Natural killer cell treated with Interleukin-12 subunit alpha and Interleukin-12 subunit beta and Interleukin-15 and Interleukin-18, amount 100 ng/mL, for 72 hours (primary cell): Measurements from ENCODE around the gene FNDC3B. TPM values are rescaled to one million over a fixed set of nuclear protein-coding genes. Genes with fewer than 3 reads are reported as not detected.

Experiments used
- ATAC-seq, 2 donors: fragments of 150-1000 bp; cut with Tn5 transposase in 1 of 2; sonication (Bioruptor Pico), chemical (Tn5 transposase) in 1 of 2; 2 replicates each; pipeline ENCODE4 v1.10.0; 2021
- DNase-seq: peaks from one replicate; pipeline ENCODE4 v3.0.0; 2022; ENCODE audit warnings: low spot score
- H3K27ac Mint-ChIP-seq, 2 donors: 1 replicate in 1 of 2; 2 replicates in 1 of 2; pipeline ENCODE4 v1.8.0; 2022; ENCODE audit warnings: mixed read lengths in 2 of 2, mild to moderate bottlenecking in 1 of 2, moderate library complexity in 1 of 2
- H3K27me3 Mint-ChIP-seq, 2 donors: 1 replicate in 1 of 2; 2 replicates in 1 of 2; pipeline ENCODE4 v1.8.0; 2022; ENCODE audit warnings: mixed read lengths in 2 of 2
- H3K36me3 Mint-ChIP-seq: one replicate; pipeline ENCODE4 v1.8.0; 2022; ENCODE audit warnings: mixed read lengths
- H3K4me1 Mint-ChIP-seq, 2 donors: 1 replicate in 1 of 2; 2 replicates in 1 of 2; pipeline ENCODE4 v1.8.0; 2022; ENCODE audit warnings: low read depth in 2 of 2, mixed read lengths in 2 of 2, mild to moderate bottlenecking in 1 of 2
- H3K4me3 Mint-ChIP-seq: one replicate; pipeline ENCODE4 v1.8.0; 2022; ENCODE audit warnings: mixed read lengths
- H3K9me3 Mint-ChIP-seq: 2 replicates; pipeline ENCODE4 v1.8.0; 2022; ENCODE audit warnings: mixed read lengths
- total RNA-seq, 2 donors: library from RNA; stranded (reverse); gene quantifications; one replicate each; pipeline ENCODE4 v1.2.3, GENCODE V29; 2022

Gene FNDC3B
- total RNA-seq, 2 donors from 2014 or later: 149 to 217 TPM

DNA sequence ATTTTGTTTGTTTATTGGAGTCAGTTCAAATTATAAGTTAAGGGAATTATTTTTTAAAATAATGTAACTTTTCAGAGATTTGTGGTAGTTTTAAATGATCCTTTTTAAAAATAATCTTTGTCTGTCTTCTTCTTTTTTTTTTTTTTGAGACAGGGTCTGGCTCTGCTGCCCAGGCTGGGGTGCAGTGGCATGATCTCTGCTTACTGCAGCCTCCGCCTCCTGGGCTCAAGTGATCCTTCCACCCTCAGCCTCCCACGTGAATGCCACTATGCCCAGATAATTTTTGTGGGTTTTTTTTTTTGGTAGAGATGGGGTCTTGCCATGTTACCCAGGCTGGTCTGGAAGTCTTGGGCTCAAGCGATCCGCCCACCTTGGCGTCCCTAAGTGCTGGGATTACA is 12.6 kb downstream of the FNDC3B start:
- no peaks in the 10 kb centered on the region for H3K27me3 Mint-ChIP-seq
- no peak for ATAC-seq
- peaks cover 49 to 57% of the 10 kb centered on the region in 2 donors for H3K4me1 Mint-ChIP-seq
- H3K9me3 Mint-ChIP-seq: no peaks in the 10 kb centered on the region
- DNase-seq: no peak
- H3K36me3 Mint-ChIP-seq: peaks cover 36% of the 10 kb centered on the region
- peak overlapping the region in 1 of 2 donors; percentile 32 for H3K27ac Mint-ChIP-seq
- no peak overlapping the region for H3K4me3 Mint-ChIP-seq

DNA sequence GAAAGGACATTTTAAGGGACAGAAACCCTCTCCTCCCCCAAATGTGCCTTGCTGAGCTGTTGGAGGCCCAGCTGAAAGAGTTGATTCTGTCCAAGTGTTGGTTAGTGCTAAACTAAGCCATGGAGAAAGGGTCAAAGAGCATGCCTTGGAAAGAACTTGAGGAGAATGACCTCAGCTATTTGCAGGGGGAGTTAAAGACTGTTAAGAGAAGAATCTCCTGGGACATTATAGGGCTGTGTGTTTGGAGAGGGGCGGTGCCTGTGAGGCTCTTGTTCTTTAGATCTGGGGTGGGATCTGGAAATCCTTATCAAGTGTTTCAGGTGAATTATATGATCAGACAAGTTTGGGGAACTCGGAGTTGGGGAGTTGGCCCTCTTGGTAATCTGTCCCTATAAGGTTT is 13.0 kb downstream of the FNDC3B start:
- no peaks in the 10 kb centered on the region for H3K9me3 Mint-ChIP-seq
- ATAC-seq (no peak), DNase-seq (no peak)
- no peaks in the 10 kb centered on the region for H3K27me3 Mint-ChIP-seq
- peaks cover 53 to 60% of the 10 kb centered on the region in 2 donors for H3K4me1 Mint-ChIP-seq
- peak overlapping the region in 1 of 2 donors; percentile 32 for H3K27ac Mint-ChIP-seq
- peaks cover 36% of the 10 kb centered on the region for H3K36me3 Mint-ChIP-seq
- no peak overlapping the region for H3K4me3 Mint-ChIP-seq

DNA sequence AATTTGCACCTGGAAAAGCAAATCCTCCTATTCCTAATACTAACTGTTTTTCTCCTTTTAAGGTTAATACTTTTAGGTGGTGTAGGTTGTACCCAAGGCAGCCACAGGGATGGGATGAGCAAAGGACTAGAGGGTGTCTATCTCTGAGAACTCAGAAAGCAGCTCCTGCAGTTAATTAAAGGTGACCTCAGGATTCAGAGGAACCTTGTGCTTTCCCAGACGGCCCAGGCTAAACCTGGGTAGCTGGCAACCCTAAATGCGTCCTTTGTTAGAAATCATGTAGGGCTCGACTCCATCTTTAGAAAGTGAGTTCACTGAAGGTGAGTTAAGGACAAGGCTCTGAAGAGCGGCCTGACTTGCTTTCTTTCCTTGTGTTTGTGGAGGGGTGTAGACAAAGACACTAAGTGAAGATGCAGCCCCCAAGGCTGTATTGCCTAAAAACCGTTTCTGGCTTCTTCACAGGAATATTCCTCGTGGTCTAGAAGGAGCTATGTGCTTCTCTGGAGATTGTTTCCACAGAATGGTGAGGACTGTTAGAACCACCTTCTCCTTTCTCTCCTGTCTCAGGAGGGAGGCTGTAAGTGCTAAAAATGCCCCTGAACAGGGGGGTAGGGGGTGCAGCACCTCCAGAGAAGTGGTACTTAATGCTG is 14.9 kb downstream of the FNDC3B start:
- ATAC-seq (no peak), DNase-seq (no peak)
- peaks cover 52 to 57% of the 10 kb centered on the region in 2 donors for H3K4me1 Mint-ChIP-seq
- H3K36me3 Mint-ChIP-seq: peaks cover 27% of the 10 kb centered on the region
- H3K27ac Mint-ChIP-seq: peak overlapping the region; percentile 67 to 86
- H3K27me3 Mint-ChIP-seq: no peaks in the 10 kb centered on the region
- no peaks in the 10 kb centered on the region for H3K9me3 Mint-ChIP-seq
- no peak overlapping the region for H3K4me3 Mint-ChIP-seq

GRCh38 chr3:172056416-172056815 is 17.0 kb downstream of the FNDC3B start:
- no peaks in the 10 kb centered on the region for H3K27me3 Mint-ChIP-seq
- no peak for ATAC-seq
- H3K4me3 Mint-ChIP-seq: peak overlapping the region; percentile 30
- H3K27ac Mint-ChIP-seq: peak overlapping the region; percentile 67 to 86
- no peak for DNase-seq
- H3K9me3 Mint-ChIP-seq: no peaks in the 10 kb centered on the region
- peaks cover 53 to 64% of the 10 kb centered on the region in 2 donors for H3K4me1 Mint-ChIP-seq
- H3K36me3 Mint-ChIP-seq: peaks cover 21% of the 10 kb centered on the region

DNA sequence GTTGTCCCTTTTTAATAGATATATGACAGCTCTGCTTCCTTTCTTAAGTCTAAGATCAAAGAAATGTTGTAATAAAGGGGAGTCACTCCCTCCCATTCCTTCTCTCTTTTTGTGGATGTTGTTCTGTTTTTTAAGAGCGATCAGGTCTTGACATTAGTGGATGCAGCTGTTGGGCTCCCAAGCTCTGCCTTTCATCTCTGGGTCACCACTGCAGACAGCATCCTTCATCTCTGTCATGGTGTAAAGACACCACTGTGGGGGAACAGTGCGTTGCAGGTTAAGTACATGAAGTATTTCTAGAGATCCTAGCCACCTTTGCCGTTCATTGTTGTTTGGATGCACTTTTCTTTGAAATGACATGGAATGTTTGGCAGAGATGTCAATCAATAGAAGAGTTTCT is 17.7 kb downstream of the FNDC3B start:
- Mint-ChIP-seq H3K4me3 (peak overlapping the region; percentile 2), H3K36me3 (peaks cover 21% of the 10 kb centered on the region), H3K27ac (peak overlapping the region; percentile 67 to 86), H3K9me3 (no peaks in the 10 kb centered on the region), H3K27me3 (no peaks in the 10 kb centered on the region), H3K4me1 (peaks cover 58 to 70% of the 10 kb centered on the region in 2 donors)
- DNase-seq (no peak), ATAC-seq (no peak)

DNA sequence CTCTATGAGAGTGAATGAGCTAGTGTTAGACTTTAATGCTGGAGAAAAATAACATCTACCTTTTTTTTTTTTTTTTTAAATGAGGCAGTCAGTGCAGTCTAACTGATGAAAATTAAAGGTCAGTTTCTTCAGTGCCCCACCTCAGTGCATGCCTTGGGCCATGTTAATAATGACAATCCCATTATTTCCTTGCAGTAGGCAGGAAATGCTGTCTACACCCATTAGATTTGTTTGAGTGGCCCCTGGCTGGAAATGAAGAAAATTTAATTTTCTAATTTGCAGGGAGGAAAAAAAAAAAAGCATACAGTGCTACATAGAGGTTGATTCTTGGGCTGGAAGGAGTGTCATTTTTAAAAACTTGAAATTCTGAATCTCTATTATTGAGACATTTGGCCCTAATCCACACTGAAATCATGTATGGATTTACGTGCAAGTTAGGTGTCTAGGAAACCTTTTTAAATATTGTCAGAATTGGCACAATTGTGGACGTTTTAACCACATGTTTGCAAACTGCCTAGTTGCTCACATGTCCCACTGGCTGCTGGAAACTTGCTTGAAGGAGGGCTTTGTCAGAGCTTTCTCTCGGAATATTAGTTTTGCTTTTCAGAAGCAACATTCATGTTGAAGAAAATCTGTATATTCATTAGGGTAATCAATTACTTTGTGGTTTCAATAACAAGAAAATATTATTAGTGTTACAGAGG is 18.4 kb downstream of the FNDC3B start:
- Mint-ChIP-seq H3K27ac (peak overlapping the region; percentile 67 to 86), H3K36me3 (peaks cover 14% of the 10 kb centered on the region), H3K27me3 (no peaks in the 10 kb centered on the region), H3K9me3 (no peaks in the 10 kb centered on the region), H3K4me3 (no peak overlapping the region), H3K4me1 (peaks cover 59 to 70% of the 10 kb centered on the region in 2 donors)
- no peak for DNase-seq
- no peak for ATAC-seq

DNA sequence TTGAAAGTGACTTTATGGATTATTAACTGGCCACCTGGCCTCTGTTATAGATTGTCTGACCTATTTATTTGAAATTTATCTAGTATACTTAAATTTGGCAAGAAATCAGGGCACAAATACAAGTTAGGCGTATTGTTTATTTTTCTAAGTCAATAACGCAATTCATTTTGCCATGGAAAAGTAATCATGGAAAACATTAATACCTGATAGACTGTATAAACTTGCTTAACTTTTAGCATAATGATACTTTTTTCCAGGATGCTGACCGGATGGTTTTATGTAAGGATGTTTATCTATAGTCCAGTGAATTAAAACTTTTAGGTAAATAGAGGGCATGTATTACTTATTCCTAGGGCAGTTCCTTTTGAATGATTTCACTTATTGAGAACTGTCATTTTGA is 20.2 kb downstream of the FNDC3B start:
- Mint-ChIP-seq H3K4me1 (peaks cover 65 to 76% of the 10 kb centered on the region in 2 donors), H3K4me3 (no peak overlapping the region), H3K27me3 (no peaks in the 10 kb centered on the region), H3K27ac (peak overlapping the region; percentile 43 to 78), H3K36me3 (peaks cover 21% of the 10 kb centered on the region), H3K9me3 (no peaks in the 10 kb centered on the region)
- ATAC-seq: no peak
- no peak for DNase-seq

DNA sequence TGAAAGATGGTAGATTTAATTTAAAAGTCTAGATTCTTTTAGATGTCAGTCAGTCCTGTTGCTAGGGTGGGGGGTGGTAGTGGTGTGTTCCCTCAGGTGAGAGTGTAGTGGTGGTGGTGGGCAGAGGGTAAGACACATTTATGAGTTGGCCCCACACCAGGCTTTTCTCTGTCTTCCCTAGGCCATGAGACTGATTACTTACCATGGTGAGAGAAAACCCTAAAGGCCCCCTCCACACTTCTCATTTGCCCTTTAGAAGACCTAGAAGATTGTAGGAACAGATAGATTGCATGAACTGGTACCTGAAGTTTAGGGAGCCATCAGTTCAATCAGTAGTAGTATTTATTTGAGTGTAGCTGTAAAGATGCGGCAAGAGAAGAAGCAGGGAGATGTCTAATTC is 20.9 kb downstream of the FNDC3B start:
- Mint-ChIP-seq H3K4me3 (no peak overlapping the region), H3K36me3 (peaks cover 20% of the 10 kb centered on the region), H3K27me3 (no peaks in the 10 kb centered on the region), H3K27ac (peak overlapping the region; percentile 43 to 78), H3K4me1 (peaks cover 67 to 76% of the 10 kb centered on the region in 2 donors), H3K9me3 (no peaks in the 10 kb centered on the region)
- ATAC-seq (no peak), DNase-seq (no peak)

GRCh38 chr3:172061724-172062184 is 22.4 kb downstream of the FNDC3B start:
- Mint-ChIP-seq H3K36me3 (peaks cover 9% of the 10 kb centered on the region), H3K4me3 (peak overlapping the region; percentile 75)
- peak; percentile 89 to 90 for ATAC-seq

GRCh38 chr3:172062761-172063160 is 23.4 kb downstream of the FNDC3B start:
- peaks cover 67 to 78% of the 10 kb centered on the region in 2 donors for H3K4me1 Mint-ChIP-seq
- DNase-seq (no peak), ATAC-seq (no peak)
- H3K36me3 Mint-ChIP-seq: peaks cover 7% of the 10 kb centered on the region
- no peaks in the 10 kb centered on the region for H3K27me3 Mint-ChIP-seq
- H3K4me3 Mint-ChIP-seq: peak overlapping the region; percentile 75
- H3K9me3 Mint-ChIP-seq: no peaks in the 10 kb centered on the region
- peak overlapping the region; percentile 78 to 84 for H3K27ac Mint-ChIP-seq

More at GRCh38 chr3:172061724-172062184, 22.4 kb downstream of the FNDC3B start:
- Mint-ChIP-seq H3K4me1 (peaks cover 68 to 76% of the 10 kb centered on the region in 2 donors), H3K27me3 (no peaks in the 10 kb centered on the region), H3K9me3 (no peaks in the 10 kb centered on the region), H3K27ac (peak overlapping the region; percentile 78 to 84)
- DNase-seq: no peak

- H3K4me1 Mint-ChIP-seq: peaks cover 67 to 78% of the 10 kb centered on the region in 2 donors
- H3K4me3 Mint-ChIP-seq: peak overlapping the region; percentile 75
- no peaks in the 10 kb centered on the region for H3K27me3 Mint-ChIP-seq
- ATAC-seq: no peak
- H3K9me3 Mint-ChIP-seq: no peaks in the 10 kb centered on the region
- peak overlapping the region; percentile 78 to 84 for H3K27ac Mint-ChIP-seq
- peaks cover 7% of the 10 kb centered on the region for H3K36me3 Mint-ChIP-seq
- DNase-seq: no peak
Measured at GRCh38 chr3:172063456-172064432, 24.4 kb downstream of the FNDC3B start.

DNA sequence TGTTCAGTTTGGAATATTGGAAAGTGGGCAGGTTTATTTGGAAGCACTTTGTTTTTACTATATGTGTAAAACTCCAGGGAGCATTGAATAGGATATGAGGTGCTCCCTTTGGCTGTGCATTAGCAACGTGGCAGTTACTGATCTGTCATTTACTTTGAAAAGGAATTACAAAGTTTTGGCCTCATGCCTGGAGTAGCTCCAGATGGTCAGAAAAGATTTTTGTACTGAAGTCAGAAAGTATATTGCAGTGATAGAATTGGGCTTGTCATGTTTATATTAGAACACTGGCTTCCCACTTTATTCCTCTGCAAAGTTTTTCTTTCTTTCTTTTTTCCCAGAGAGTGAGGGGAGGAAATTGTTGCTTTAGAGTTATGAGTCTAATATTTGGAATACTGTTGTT is 26.1 kb downstream of the FNDC3B start:
- H3K27ac Mint-ChIP-seq: no peak overlapping the region
- H3K4me1 Mint-ChIP-seq: peaks cover 67 to 83% of the 10 kb centered on the region in 2 donors
- DNase-seq (no peak), ATAC-seq (no peak)
- peaks cover 7% of the 10 kb centered on the region for H3K36me3 Mint-ChIP-seq
- peak overlapping the region; percentile 4 for H3K4me3 Mint-ChIP-seq
- H3K9me3 Mint-ChIP-seq: no peaks in the 10 kb centered on the region
- no peaks in the 10 kb centered on the region for H3K27me3 Mint-ChIP-seq

DNA sequence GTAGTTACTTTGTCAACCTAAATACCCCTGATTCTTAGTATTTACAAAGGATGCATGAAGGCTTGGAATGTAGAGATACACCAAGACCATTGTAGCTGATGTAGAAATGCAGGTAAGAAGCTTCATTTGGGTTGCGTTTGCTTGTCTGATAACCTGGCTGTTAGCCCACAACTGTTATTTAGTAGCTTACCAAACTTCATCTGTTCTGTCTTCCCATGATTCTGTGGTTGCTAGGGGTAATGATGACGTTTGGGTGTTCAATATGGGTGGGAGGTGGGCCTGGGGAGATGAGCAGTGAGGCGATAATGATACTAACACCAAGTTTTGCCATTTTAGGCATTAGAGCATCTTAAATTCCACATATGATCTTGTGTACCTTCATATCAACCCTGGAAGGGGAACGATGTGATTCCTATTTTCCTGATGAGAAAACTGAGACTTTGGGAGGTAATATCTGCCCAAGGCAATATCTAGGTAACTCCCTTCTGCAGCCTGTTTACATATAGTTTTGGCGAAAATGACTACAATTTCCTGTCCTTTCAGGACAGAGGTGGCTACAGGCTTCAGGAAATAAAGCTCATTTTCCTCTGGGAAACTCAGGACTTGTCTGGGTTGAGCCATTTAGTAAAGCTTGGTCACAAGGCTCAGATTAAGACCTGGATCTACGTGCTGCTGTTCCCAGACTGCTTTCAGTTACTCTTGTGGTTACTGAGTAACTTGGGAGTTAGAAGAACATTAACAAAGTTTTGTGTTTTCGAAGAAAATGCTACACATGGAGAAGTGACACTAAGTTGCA is 26.8 kb downstream of the FNDC3B start:
- Mint-ChIP-seq H3K27me3 (no peaks in the 10 kb centered on the region), H3K9me3 (no peaks in the 10 kb centered on the region), H3K4me3 (no peak overlapping the region), H3K36me3 (peaks cover 7% of the 10 kb centered on the region), H3K4me1 (peaks cover 68 to 82% of the 10 kb centered on the region in 2 donors), H3K27ac (peak overlapping the region in 1 of 2 donors; percentile 21)
- DNase-seq: no peak
- no peak for ATAC-seq
